Measurements from ENCODE around the gene SNORC.
"Not testable (repeated sequence)": the region's sequence is repeated elsewhere in the genome, so short reads cannot be mapped to it uniquely, and the experiment has no call there.

The SNORC gene

GRCh38 chr2:232870018-232870765, at the start of gene SNORC:
Gene SNORC (plus strand): TSS chr2:232870264. CDS start chr2:232870342, 78 bp downstream.
- no peak for DNase-seq

- DNase-seq, result no peak
Observed at GRCh38 chr2:232829988-232830387, 40.1 kb upstream of the SNORC start.

GRCh38 chr2:232831496-232831895, 38.6 kb upstream of the SNORC start:
- DNase-seq, result no peak

DNA sequence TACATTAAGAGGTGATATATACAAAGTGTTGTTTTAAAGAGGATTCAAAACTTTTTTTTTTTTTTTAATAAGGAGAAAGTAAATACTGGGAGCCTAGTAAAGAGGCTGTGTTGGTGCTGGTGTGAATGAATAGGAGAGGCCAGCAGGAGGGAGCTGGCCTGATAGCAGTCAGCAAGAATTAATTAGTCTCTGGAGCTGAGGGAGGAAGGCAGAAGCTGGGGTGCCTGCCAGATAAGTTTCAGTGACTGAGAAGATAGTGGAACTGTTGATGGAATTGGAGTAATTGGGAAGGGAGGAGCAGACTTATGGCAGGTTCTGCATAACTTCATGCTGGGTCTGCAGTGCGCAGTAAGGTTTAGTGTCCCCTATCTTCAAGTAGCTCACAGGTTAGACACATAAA, 36.2 kb upstream of the SNORC start:
- DNase-seq, result no peak

DNA sequence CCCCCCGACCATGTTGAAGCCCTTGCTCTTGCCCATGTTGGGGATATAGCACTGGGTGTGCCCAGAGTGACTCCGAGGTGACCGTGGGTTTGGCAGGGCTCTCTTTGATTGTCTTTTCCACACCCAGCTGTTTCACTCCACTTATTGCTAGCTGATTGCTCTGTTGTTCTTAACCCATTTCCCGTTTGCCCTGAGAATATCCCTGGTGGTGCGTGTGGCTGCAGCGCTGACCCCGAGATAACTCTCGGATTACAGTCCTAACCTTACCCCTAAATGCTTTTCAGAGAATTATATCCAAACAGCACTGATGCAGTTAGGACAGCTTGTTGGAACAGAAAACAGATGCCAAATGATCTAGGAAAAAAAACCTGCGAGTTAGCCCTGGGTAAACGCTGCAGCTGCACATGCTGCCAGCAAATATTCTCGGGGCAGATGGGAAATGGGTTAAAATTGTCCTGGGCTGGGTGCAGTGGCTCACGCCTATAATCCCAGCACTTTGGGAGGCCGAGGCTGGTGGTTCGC, 34.3 kb upstream of the SNORC start:
- DNase-seq, result no peak

DNA sequence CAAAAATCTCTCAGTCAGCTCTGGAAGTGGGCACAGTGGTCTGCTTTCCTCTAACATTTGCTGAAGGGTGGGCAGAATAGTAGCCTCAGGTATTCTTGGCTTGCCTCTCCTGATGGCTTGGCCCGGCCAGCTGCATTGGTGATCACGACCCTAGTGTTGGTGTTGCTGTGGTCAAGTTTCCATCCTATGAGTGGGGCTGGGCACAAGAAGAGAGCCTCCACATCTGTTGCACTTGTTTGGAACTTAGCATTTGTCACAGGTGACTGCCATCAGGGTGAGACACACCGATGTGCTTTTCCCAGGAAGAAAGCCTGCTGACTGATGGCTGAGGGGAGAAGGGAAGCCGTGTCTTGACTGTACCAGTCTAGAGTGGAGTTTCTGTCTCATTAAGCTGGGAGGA, 33.1 kb upstream of the SNORC start:
- no peak for DNase-seq

GRCh38 chr2:232838406-232838874, 31.6 kb upstream of the SNORC start:
- DNase-seq, result peak; percentile 89

DNA sequence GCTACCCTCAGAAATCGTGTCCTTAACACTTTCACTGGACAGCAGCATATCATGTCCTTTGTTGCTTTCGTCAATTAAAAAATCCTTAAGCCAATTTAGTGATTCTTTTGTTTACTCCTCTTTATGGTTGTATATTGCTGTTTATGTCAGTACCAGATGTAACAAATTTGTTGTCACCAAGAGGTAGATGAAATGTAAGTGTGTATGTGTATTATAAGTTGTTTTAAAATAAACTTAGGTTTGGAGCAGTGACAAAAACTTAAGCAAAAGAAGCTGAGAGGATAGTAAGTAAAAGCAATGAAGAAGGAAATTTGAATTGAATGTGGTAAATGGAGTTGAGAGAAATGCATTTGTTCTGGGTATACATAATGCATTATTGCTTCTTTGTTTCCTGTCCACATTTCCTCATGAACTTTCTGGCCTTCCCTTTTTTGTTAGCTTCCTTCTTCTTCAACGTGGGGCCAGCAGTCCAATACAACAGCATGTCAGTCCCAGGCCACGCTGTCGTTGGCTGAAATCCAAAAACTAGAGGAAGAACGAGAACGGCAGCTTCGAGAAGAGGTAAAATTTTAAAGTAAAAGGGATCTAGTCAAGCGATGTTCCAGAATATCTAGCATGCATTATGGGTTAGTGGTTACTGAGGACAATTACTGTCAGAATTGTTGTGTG, 30.5 kb upstream of the SNORC start:
- no peak for DNase-seq

DNA sequence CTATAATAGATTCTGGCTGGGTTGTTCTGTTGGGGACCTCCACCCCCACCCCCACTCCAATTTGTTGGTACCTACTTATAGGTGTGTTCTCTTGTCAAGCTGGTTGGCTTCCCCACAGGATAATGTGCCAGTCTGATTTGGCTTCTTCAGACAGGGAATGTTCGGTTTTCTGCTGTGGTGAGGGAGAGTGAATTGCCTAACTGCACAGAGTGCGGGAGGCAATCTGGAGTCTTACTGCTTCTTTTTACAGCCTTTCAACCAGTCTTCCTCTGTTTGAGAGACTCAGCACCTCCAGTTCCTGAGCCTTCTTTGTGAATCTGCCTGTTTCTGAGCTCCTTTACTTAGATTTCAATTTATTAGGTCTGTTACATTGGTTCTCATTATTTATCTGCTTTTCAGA, 27.4 kb upstream of the SNORC start:
- no peak for DNase-seq

GRCh38 chr2:232843834-232844233, 26.2 kb upstream of the SNORC start:
- DNase-seq, result no peak

DNA sequence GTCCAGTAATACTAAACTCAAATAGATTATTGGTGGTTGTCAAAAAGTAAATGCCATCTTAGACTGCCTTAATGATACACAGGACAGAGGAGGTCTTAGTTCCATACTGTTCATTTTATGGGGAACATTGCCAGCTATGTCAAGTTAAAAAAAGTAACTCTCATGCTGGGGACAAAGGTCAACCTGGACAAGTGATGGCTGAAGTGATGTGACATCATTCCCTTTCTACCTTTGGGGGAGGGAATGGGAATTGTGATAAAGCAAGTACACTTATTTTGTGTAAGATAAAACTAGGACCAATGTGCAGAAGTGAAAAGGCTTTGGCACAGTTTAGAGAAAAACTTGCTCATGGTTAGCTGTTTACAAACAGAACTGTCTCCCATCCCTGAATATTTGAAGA, 24.0 kb upstream of the SNORC start:
- DNase-seq, result no peak

GRCh38 chr2:232850039-232850438, 20.0 kb upstream of the SNORC start:
- DNase-seq, result no peak

GRCh38 chr2:232852081-232852480, 18.0 kb upstream of the SNORC start:
- DNase-seq, result not testable (repeated sequence)

GRCh38 chr2:232852676-232853075, 17.4 kb upstream of the SNORC start:
- no peak for DNase-seq

GRCh38 chr2:232854082-232854481, 16.0 kb upstream of the SNORC start:
- no peak for DNase-seq

GRCh38 chr2:232857158-232857563, 12.9 kb upstream of the SNORC start:
- DNase-seq, result no peak

DNA sequence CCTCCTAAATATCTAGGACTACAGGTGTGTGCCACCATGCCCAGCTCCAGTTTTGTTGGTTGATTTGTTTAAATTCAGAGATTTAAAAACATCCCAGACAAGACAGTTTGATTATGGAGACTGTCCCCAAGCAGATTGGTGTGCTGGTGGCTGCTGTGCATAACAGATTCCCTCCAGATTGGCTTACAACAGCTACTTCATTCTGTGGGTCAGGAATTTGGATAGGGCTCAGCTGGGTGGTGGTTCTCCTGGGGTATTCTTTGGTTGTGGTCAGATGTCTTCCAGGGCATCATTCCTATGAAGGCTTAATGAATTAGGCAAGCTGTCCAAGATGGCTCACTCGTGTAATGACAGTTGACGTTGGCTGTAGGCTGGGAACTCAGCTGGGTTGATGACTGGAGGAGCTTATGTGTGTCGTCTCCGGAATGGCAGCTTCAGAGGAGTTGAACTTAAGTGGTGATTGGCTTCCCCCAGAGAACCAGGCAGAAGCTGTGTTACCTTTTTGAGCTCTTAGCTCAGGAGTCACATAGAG, 10.6 kb upstream of the SNORC start:
- no peak for DNase-seq

- DNase-seq, result no peak
Observed at GRCh38 chr2:232860593-232861241, 9.3 kb upstream of the SNORC start.

GRCh38 chr2:232861353-232861752, 8.7 kb upstream of the SNORC start:
- DNase-seq, result no peak

DNA sequence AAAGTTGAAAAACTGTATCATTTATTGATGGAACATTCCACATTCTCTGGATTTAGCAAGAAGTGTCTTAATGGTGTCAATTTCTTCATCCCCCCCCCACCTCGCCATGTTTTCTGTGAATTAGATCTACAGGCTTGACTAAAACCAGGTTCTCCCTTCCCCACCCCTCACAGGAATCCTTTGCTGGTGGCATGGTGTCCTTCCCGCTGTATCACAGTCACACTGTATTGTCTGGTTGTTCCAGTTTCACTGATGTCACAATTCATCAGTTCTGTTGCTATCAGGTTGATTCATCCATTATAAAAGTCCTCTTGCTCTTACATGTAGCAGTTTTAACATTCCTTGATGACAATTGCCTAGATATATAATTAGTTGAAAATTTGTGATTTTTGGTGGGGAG, 6.1 kb upstream of the SNORC start:
- no peak for DNase-seq

DNA sequence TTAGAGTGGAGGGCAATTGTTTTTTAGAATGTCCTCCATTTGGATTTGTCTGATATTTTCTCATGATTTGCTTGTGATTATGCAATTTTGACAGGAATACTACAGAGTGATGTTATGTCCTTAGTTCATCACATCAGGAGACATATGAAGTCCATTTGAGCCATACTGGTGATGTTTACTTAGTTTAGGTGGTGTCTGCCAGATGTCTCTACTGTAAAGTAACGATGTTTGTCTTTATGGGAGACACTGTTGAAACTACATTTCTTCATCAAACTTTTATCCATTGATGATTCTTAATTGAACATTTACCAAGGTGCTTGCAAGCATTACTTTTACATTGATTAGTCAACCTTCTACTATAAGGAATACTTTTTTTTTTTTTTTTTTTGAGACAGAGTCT, 4.9 kb upstream of the SNORC start:
- no peak for DNase-seq

DNA sequence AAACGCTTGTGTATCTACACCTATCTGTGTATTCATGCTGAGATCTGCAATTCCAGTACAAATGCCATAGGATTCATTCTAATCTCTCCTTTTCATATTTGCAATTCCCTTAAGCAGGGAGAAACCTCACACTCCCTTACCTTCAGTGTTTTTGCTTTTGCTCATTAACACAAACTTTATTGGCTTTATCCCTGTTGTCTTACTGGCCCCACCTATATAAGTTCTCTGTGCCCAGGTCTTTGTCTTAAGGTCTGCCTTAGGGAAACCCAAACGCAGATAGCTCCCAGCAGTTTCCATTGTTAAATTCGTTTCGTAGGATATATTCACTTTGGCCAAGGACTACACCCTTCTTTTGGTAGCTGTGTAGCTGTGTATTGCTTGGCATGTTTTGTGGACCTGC, 4.0 kb upstream of the SNORC start:
- DNase-seq, result no peak

Measured in activated CD4-positive, alpha-beta T cell treated with anti-CD3 and anti-CD28 coated beads, Interleukin-10, Interleukin-2, amounts not matched to agents 100 ng/mL and 50 ng/mL, durations not matched to agents 16 hours and 8 hours (primary cell).